Measurements from ENCODE around the gene RNF152. TPM values are rescaled to one million over a fixed set of nuclear protein-coding genes. Genes with fewer than 3 reads are reported as not detected.

The RNF152 gene
- total RNA-seq, 1 experiment from 2014 or later = 1.7 TPM

GRCh38 chr18:61820882-61821281 is 71.9 kb downstream of the RNF152 start:
- CTCF ChIA-PET = no interaction called here

GRCh38 chr18:61817086-61817485 is 75.7 kb downstream of the RNF152 start:
- Mint-ChIP-seq H3K27me3 (ENCODE audit: insufficient read depth, unreplicated experiment) (no peaks in the 10 kb centered on the region), H3K27ac (ENCODE audit: low read depth, unreplicated experiment) (no peak overlapping the region), H3K4me1 (ENCODE audit: insufficient read depth, unreplicated experiment) (no peaks in the 10 kb centered on the region), H3K4me3 (ENCODE audit: unreplicated experiment) (no peak overlapping the region), H3K9me3 (ENCODE audit: unreplicated experiment) (no peaks in the 10 kb centered on the region), H3K36me3 (ENCODE audit: insufficient read depth, unreplicated experiment) (peaks cover 8% of the 10 kb centered on the region)
- no TSS peak for BruUV-seq (replicated peaks)
- no peak for TF ChIP-seq CTCF (IDR thresholded peaks at IDR 0.05; ENCODE audit: unreplicated experiment)
- ChIA-PET POLR2A (no interaction called here), CTCF (no interaction called here)
- intact Hi-C loops (cut with micrococcal nuclease) = no loop called here
- DNase-seq (ENCODE audit: unreplicated experiment) = no peak

More at GRCh38 chr18:61820882-61821281, 71.9 kb downstream of the RNF152 start:
- intact Hi-C loops (cut with micrococcal nuclease) = no loop called here
- no TSS peak for BruUV-seq (replicated peaks)
- TF ChIP-seq CTCF (IDR thresholded peaks at IDR 0.05; ENCODE audit: unreplicated experiment) = no peak
- Mint-ChIP-seq H3K27ac (ENCODE audit: low read depth, unreplicated experiment) (no peak overlapping the region), H3K4me1 (ENCODE audit: insufficient read depth, unreplicated experiment) (no peaks in the 10 kb centered on the region), H3K36me3 (ENCODE audit: insufficient read depth, unreplicated experiment) (peaks cover 13% of the 10 kb centered on the region), H3K9me3 (ENCODE audit: unreplicated experiment) (no peaks in the 10 kb centered on the region), H3K4me3 (ENCODE audit: unreplicated experiment) (no peak overlapping the region), H3K27me3 (ENCODE audit: insufficient read depth, unreplicated experiment) (no peaks in the 10 kb centered on the region)
- POLR2A ChIA-PET = no interaction called here
- peak; percentile 9 for DNase-seq (ENCODE audit: unreplicated experiment)

GRCh38 chr18:61815885-61816470 is 76.8 kb downstream of the RNF152 start:
- H3K36me3 Mint-ChIP-seq (ENCODE audit: insufficient read depth, unreplicated experiment) = peaks cover 8% of the 10 kb centered on the region
- no peak for TF ChIP-seq CTCF (IDR thresholded peaks at IDR 0.05; ENCODE audit: unreplicated experiment)
- no peak for DNase-seq (ENCODE audit: unreplicated experiment)
- H3K27me3 Mint-ChIP-seq (ENCODE audit: insufficient read depth, unreplicated experiment) = no peaks in the 10 kb centered on the region
- BruUV-seq (replicated peaks) = no TSS peak
- no peaks in the 10 kb centered on the region for H3K4me1 Mint-ChIP-seq (ENCODE audit: insufficient read depth, unreplicated experiment)
- POLR2A ChIA-PET = no interaction called here
- H3K27ac Mint-ChIP-seq (ENCODE audit: low read depth, unreplicated experiment) = no peak overlapping the region
- no peak overlapping the region for H3K4me3 Mint-ChIP-seq (ENCODE audit: unreplicated experiment)
- no peaks in the 10 kb centered on the region for H3K9me3 Mint-ChIP-seq (ENCODE audit: unreplicated experiment)
- CTCF ChIA-PET = interaction anchor here (0.5 kb wide), 1 partner anchor 41 kb away, joined by 3 read pairs; no protein-coding TSS in a partner anchor
- intact Hi-C loops (cut with micrococcal nuclease) = no loop called here

GRCh38 chr18:61808286-61808685 is 84.5 kb downstream of the RNF152 start:
- no peaks in the 10 kb centered on the region for H3K4me1 Mint-ChIP-seq (ENCODE audit: insufficient read depth, unreplicated experiment)
- no peak overlapping the region for H3K27ac Mint-ChIP-seq (ENCODE audit: low read depth, unreplicated experiment)
- intact Hi-C loops (cut with micrococcal nuclease) = no loop called here
- DNase-seq (ENCODE audit: unreplicated experiment) = no peak
- no peak overlapping the region for H3K4me3 Mint-ChIP-seq (ENCODE audit: unreplicated experiment)
- ChIA-PET CTCF (interaction anchor here (0.6 to 1.1 kb wide), 6 partner anchors 9 to 777 kb away, joined by 3 to 6 read pairs (median 3); no protein-coding TSS in a partner anchor), POLR2A (no interaction called here)
- no peaks in the 10 kb centered on the region for H3K9me3 Mint-ChIP-seq (ENCODE audit: unreplicated experiment)
- no peak for TF ChIP-seq CTCF (IDR thresholded peaks at IDR 0.05; ENCODE audit: unreplicated experiment)
- no peaks in the 10 kb centered on the region for H3K27me3 Mint-ChIP-seq (ENCODE audit: insufficient read depth, unreplicated experiment)
- peaks cover 6% of the 10 kb centered on the region for H3K36me3 Mint-ChIP-seq (ENCODE audit: insufficient read depth, unreplicated experiment)
- no TSS peak for BruUV-seq (replicated peaks)
